Umbilical cord (tissue), 2 donors: ENCODE data around the gene HES7. TPM values are rescaled to one million over a fixed set of nuclear protein-coding genes. Genes with fewer than 3 reads are reported as not detected.

Source experiments
- DNase-seq: peaks from one replicate; pipeline ENCODE4 v3.0.0-alpha.2; 2015; ENCODE audit warnings: low spot score
- total RNA-seq: library from RNA; depleted of rRNA; stranded (reverse); fragments of >200 nt; gene quantifications from one replicate; pipeline ENCODE4 v1.2.3, GENCODE V29; 2014; ENCODE audit warnings: low replicate concordance; ENCODE audit not compliant: insufficient read depth

Gene HES7
- total RNA-seq, 1 donor from 2014 or later: not detected

- no peak for DNase-seq
These were observed 31.5 kb upstream of the HES7 start for GRCh38 chr17:8155231-8155995.

- no peak for DNase-seq
These were observed 30.8 kb upstream of the HES7 start for GRCh38 chr17:8154608-8155155.

- DNase-seq: peak; percentile 99
These were observed 30.2 kb upstream of the HES7 start for GRCh38 chr17:8153957-8154607.

GRCh38 chr17:8153525-8153956, 29.6 kb upstream of the HES7 start:
- DNase-seq: peak; percentile 98

GRCh38 chr17:8153031-8153451, 29.1 kb upstream of the HES7 start:
- DNase-seq: no peak

GRCh38 chr17:8152112-8152775, 28.3 kb upstream of the HES7 start, which contains the start of gene PER1:
PER1 (minus strand) TSS chr17:8152404; CDS start chr17:8150706, 1,698 bp downstream.
- DNase-seq: peak; percentile 96

GRCh38 chr17:8151641-8152111, 27.8 kb upstream of the HES7 start:
- DNase-seq: peak; percentile 81

GRCh38 chr17:8151120-8151640, 27.3 kb upstream of the HES7 start:
- DNase-seq: peak; percentile 94

- DNase-seq: peak; percentile 36
These were observed 26.6 kb upstream of the HES7 start for GRCh38 chr17:8150194-8151119.

GRCh38 chr17:8149419-8150193, 25.7 kb upstream of the HES7 start:
- no peak for DNase-seq

- DNase-seq: no peak
These were observed 24.7 kb upstream of the HES7 start for GRCh38 chr17:8148560-8148959.

- no peak for DNase-seq
These were observed 24.0 kb upstream of the HES7 start for GRCh38 chr17:8147805-8148404.

- no peak for DNase-seq
These were observed 23.4 kb upstream of the HES7 start for GRCh38 chr17:8147141-8147804.

GRCh38 chr17:8146381-8147140, 22.7 kb upstream of the HES7 start:
- DNase-seq: no peak

GRCh38 chr17:8145811-8146210, 21.9 kb upstream of the HES7 start:
- no peak for DNase-seq

GRCh38 chr17:8144401-8145231, 20.7 kb upstream of the HES7 start:
- DNase-seq: no peak
